Smooth muscle cell (in vitro differentiated cells): ENCODE data around the gene ERCC4. TPM values are rescaled to one million over a fixed set of nuclear protein-coding genes. Genes with fewer than 3 reads are reported as not detected.
"Not testable (repeated sequence)": the region's sequence is repeated elsewhere in the genome, so short reads cannot be mapped to it uniquely, and the experiment has no call there.

Source experiments
- DNase-seq: peaks from one replicate; lab custom pipeline; 2025; ENCODE audit not compliant: unreplicated experiment; lab: John Stamatoyannopoulos, UW
- H2AFZ ChIP-seq: fragments of 200-600 bp; sonication (generic); 2 replicates; pipeline ENCODE4 v1.6.0; 2016; ENCODE audit warnings: antibody characterized with exemption, low read depth, mild to moderate bottlenecking
- H3F3A ChIP-seq: fragments of 200-600 bp; sonication (generic); 2 replicates; pipeline ENCODE4 v1.6.0; 2017; ENCODE audit warnings: antibody characterized with exemption, low read depth
- H3K27ac ChIP-seq: fragments of 200-600 bp; sonication (generic); 2 replicates; pipeline ENCODE4 v1.5.1; 2016; ENCODE audit warnings: low read depth, mild to moderate bottlenecking
- H3K27me3 ChIP-seq: fragments of 200-600 bp; sonication (generic); 2 replicates; pipeline ENCODE4 v1.6.1; 2016; ENCODE audit warnings: low read depth, mild to moderate bottlenecking
- H3K36me3 ChIP-seq: fragments of 200-600 bp; sonication (generic); 2 replicates; pipeline ENCODE4 v1.5.1; 2016; ENCODE audit warnings: low read depth
- H3K4me1 ChIP-seq: fragments of 200-600 bp; sonication (generic); 2 replicates; pipeline ENCODE4 v1.5.1; 2016; ENCODE audit warnings: low read depth
- H3K4me2 ChIP-seq: fragments of 200-600 bp; sonication (generic); 2 replicates; pipeline ENCODE4 v1.6.0; 2016; ENCODE audit warnings: mild to moderate bottlenecking
- H3K4me3 ChIP-seq: fragments of 200-600 bp; sonication (generic); 2 replicates; pipeline ENCODE4 v1.5.1; 2016; ENCODE audit warnings: mild to moderate bottlenecking
- H3K79me2 ChIP-seq: fragments of 200-600 bp; sonication (generic); 2 replicates; pipeline ENCODE4 v1.6.0; 2016; ENCODE audit warnings: low read depth, mild to moderate bottlenecking
- H3K9ac ChIP-seq: fragments of 200-600 bp; sonication (generic); 2 replicates; pipeline ENCODE4 v1.6.0; 2016; ENCODE audit warnings: low read depth
- H3K9me3 ChIP-seq: fragments of 200-600 bp; sonication (generic); replicated peaks from 2 replicates; pipeline ENCODE4 v1.5.1; 2016; ENCODE audit warnings: low read depth
- H4K20me1 ChIP-seq: fragments of 200-600 bp; sonication (generic); 2 replicates; pipeline ENCODE4 v1.6.0; 2016; ENCODE audit warnings: low read depth
- WGBS: methylation state at CpG from one replicate; pipeline ENCODE4 v1.1.7; 2016; ENCODE audit warnings: low lambda C conversion rate; 5-methylcytosine and 5-hydroxymethylcytosine counted together
- polyA plus RNA-seq: library from polyadenylated mRNA; unstranded; fragments of >200 nt; fragmentation: Nextera tagmentation; extraction: Ambion mirVana; gene quantifications from 2 replicates; pipeline ENCODE4 v1.2.1, GENCODE V29; 2016
- total RNA-seq: library from RNA; depleted of rRNA; stranded (reverse); fragments of >200 nt; gene quantifications from 2 replicates; pipeline ENCODE4 v1.2.3, GENCODE V29; 2014
- TF ChIP-seq, protein P1 (sequence below): fragments of 200-600 bp; sonication (generic); IDR thresholded peaks from 2 replicates; pipeline ENCODE4 v1.5.1; 2017; ENCODE audit warnings: borderline replicate concordance, mild to moderate bottlenecking, antibody characterized with exemption; ENCODE audit not compliant: insufficient read depth, poor library complexity, severe bottlenecking

Gene ERCC4
- total and polyA plus RNA-seq, 2 experiments from 2014 or later = 10.3 to 17.4 TPM

DNA sequence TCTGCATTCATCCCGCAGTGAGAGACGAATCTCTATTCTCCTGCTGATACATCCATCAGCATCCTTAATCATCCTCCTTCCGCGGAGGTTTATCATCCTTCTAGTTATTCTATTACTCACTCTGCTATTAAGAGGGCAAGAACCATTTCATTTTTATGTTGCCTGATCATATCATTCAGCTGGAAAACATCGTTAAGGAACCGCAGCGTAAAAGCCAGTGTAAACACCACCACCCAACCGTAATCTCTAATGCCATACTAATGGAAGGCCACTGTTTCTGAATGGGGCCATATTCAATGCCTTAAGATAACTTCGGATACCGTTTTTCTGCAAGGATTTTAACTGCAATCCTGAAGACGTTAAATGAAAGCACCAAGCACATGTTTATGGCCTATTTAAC lies 36.7 kb upstream of the ERCC4 start:
- Histone ChIP-seq H3K27me3 (no peaks in the 10 kb centered on the region), H3K27ac (no peak overlapping the region), H3K4me2 (no peak overlapping the region), H2AFZ (no peak overlapping the region), H3K9ac (no peak overlapping the region), H4K20me1 (no peaks in the 10 kb centered on the region), H3F3A (no peaks in the 10 kb centered on the region), H3K79me2 (no peaks in the 10 kb centered on the region), H3K36me3 (no peaks in the 10 kb centered on the region), H3K4me3 (no peak overlapping the region), H3K4me1 (no peaks in the 10 kb centered on the region), H3K9me3 (no peaks in the 10 kb centered on the region)
- no peak for DNase-seq
- WGBS = 90% methylated on average over 11 of the region's 11 CpGs
- TF ChIP-seq, protein P1, sequence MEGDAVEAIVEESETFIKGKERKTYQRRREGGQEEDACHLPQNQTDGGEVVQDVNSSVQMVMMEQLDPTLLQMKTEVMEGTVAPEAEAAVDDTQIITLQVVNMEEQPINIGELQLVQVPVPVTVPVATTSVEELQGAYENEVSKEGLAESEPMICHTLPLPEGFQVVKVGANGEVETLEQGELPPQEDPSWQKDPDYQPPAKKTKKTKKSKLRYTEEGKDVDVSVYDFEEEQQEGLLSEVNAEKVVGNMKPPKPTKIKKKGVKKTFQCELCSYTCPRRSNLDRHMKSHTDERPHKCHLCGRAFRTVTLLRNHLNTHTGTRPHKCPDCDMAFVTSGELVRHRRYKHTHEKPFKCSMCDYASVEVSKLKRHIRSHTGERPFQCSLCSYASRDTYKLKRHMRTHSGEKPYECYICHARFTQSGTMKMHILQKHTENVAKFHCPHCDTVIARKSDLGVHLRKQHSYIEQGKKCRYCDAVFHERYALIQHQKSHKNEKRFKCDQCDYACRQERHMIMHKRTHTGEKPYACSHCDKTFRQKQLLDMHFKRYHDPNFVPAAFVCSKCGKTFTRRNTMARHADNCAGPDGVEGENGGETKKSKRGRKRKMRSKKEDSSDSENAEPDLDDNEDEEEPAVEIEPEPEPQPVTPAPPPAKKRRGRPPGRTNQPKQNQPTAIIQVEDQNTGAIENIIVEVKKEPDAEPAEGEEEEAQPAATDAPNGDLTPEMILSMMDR = no peak

DNA sequence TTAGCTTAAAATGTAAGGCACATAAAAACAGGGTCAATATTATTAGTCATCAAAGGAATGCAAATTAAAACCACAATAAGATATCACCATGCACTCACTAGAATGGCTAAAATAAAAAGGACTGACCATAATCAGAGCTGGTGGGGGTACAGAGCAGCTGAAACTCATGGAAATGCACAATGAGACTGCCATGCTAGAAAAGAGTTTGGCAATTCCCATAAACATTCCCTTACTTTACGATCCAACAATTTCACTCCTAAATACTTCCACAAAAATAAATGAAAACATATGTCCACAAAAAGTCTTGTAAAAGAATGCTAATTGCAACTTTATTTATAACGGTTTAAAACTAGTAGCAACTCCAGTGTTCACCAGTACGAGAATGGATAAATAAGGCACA lies 36.1 kb upstream of the ERCC4 start:
- TF ChIP-seq, protein P1 = no peak
- H4K20me1 ChIP-seq = no peaks in the 10 kb centered on the region
- no peak overlapping the region for H3K4me2 ChIP-seq
- H3K4me3 ChIP-seq = no peak overlapping the region
- H3K9ac ChIP-seq = no peak overlapping the region
- no peaks in the 10 kb centered on the region for H3K9me3 ChIP-seq
- H3F3A ChIP-seq = no peaks in the 10 kb centered on the region
- H3K79me2 ChIP-seq = no peaks in the 10 kb centered on the region
- no peak for DNase-seq
- no peak overlapping the region for H2AFZ ChIP-seq
- H3K36me3 ChIP-seq = no peaks in the 10 kb centered on the region
- no peaks in the 10 kb centered on the region for H3K4me1 ChIP-seq
- WGBS = 59% methylated on average over 3 of the region's 3 CpGs
- no peaks in the 10 kb centered on the region for H3K27me3 ChIP-seq
- no peak overlapping the region for H3K27ac ChIP-seq

DNA sequence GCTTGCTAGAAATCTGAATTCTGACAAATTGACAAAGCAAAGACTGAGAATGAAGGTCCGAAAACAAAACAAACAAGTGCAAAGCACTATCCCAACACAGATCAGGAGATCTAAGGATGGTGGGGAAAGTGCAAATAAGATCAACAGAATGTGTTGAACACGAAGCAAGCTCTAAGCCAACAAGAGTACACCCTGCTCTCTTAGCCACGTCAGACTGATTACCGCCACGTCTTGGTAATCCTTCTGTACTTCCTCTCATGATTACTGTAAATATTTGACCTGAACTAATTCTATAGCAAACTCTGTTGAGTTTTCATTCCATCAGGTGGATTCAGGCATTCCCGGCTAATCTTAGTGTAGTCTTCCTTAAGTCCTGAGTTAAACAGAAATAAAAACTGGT lies 34.3 kb upstream of the ERCC4 start:
- H3K36me3 ChIP-seq = no peaks in the 10 kb centered on the region
- DNase-seq = no peak
- TF ChIP-seq, protein P1 = no peak
- H3K9ac ChIP-seq = no peak overlapping the region
- H2AFZ ChIP-seq = no peak overlapping the region
- no peak overlapping the region for H3K4me2 ChIP-seq
- no peaks in the 10 kb centered on the region for H3F3A ChIP-seq
- 74% methylated on average over 6 of the region's 6 CpGs for WGBS
- H4K20me1 ChIP-seq = no peaks in the 10 kb centered on the region
- no peak overlapping the region for H3K4me3 ChIP-seq
- H3K79me2 ChIP-seq = no peaks in the 10 kb centered on the region
- H3K4me1 ChIP-seq = no peaks in the 10 kb centered on the region
- no peak overlapping the region for H3K27ac ChIP-seq
- no peaks in the 10 kb centered on the region for H3K9me3 ChIP-seq
- no peaks in the 10 kb centered on the region for H3K27me3 ChIP-seq

DNA sequence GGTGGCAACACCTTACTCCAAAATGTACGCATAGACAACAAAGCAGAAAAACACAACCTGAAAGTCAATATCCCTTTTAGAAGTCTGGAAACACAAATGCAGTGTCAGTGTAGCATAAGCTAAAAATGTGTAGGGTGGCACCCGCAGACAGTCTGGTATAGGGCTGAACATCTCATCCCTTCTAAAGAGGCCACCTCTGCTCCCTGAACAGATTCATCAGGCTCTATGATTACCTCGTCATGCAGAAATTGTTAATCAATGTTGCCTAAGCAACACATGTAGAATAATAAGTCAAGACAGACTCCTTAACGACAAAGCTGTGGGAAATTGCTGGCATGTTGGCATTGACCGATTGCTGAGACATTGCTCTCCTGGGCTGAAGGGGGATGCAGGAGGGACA lies 33.3 kb upstream of the ERCC4 start:
- Histone ChIP-seq H2AFZ (no peak overlapping the region), H4K20me1 (no peaks in the 10 kb centered on the region), H3K27me3 (no peaks in the 10 kb centered on the region), H3K27ac (no peak overlapping the region), H3K4me2 (no peak overlapping the region), H3K79me2 (no peaks in the 10 kb centered on the region), H3K9ac (no peak overlapping the region), H3K4me1 (no peaks in the 10 kb centered on the region), H3F3A (no peaks in the 10 kb centered on the region), H3K36me3 (no peaks in the 10 kb centered on the region), H3K9me3 (no peaks in the 10 kb centered on the region), H3K4me3 (no peak overlapping the region)
- TF ChIP-seq, protein P1 = no peak
- WGBS = 89% methylated on average over 5 of the region's 5 CpGs
- DNase-seq = no peak

DNA sequence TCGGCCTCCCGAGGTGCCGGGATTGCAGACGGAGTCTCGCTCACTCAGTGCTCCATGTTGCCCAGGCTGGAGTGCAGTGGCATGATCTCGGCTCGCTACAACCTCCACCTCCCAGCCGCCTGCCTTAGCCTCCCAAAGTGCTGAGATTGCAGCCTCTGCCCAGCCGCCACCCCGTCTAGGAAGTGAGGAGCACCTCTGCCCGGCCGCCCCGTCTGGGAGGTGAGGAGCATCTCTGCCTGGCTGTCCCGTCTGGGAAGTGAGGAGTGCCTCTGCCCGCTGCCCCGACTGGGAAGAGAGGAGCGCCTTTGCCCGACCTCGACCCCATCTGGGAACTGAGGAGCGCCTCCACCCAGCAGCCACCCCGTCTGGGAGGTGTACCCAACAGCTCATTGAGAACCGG lies 30.6 kb upstream of the ERCC4 start:
- H3K79me2 ChIP-seq, H3K9me3 ChIP-seq, H3K4me2 ChIP-seq, H3K27ac ChIP-seq, H3K36me3 ChIP-seq, DNase-seq, H3K4me3 ChIP-seq, H3K27me3 ChIP-seq, H3F3A ChIP-seq, H2AFZ ChIP-seq, H3K9ac ChIP-seq, H3K4me1 ChIP-seq, H4K20me1 ChIP-seq: not testable (repeated sequence)
- WGBS = 94% methylated on average over 22 of the region's 22 CpGs
